Endothelial cell of umbilical vein (primary cell): Measurements from ENCODE around the gene SPOPL. TPM values are rescaled to one million over a fixed set of nuclear protein-coding genes. Genes with fewer than 3 reads are reported as not detected.

Experiments
- BruUV-seq: library from RNA; stranded (reverse); fragments of 400-500 nt; replicated peaks from 2 replicates; lab custom pipeline; 2021; lab: Mats Ljungman, UMichigan
- CTCF ChIA-PET: fragments of 300-600, 350-600 bp; sonication (Branson Sonifier 250); formaldehyde crosslinking; loops from one replicate; lab custom pipeline; 2021; ENCODE audit warnings: antibody characterized with exemption, inconsistent platforms; lab: Charles Lee
- POLR2A ChIA-PET: fragments of 300-600, 350-600 bp; sonication (Branson Sonifier 250); formaldehyde crosslinking; loops from one replicate; lab custom pipeline; 2021; ENCODE audit warnings: antibody characterized with exemption, inconsistent platforms; lab: Charles Lee
- DNase-seq: peaks from one replicate; pipeline ENCODE4 v3.0.0-alpha.2; 2011; ENCODE audit warnings: low read depth, low spot score
- FAIRE-seq: peaks from 2 replicates; lab custom pipeline; 2011; peaks lifted over from hg19 to GRCh38; lab: Jason Lieb, UNC
- H2AFZ ChIP-seq: 2 replicates; pipeline ENCODE4 v1.6.0; 2012; ENCODE audit warnings: low read depth, low read length, control low read depth, inconsistent platforms
- H3K27ac ChIP-seq: 2 replicates; pipeline ENCODE4 v1.5.1; 2011; ENCODE audit warnings: low read depth, mild to moderate bottlenecking, control low read depth, low read length, moderate library complexity; ENCODE audit not compliant: insufficient read depth
- H3K27me3 ChIP-seq, 2 experiments: 2 replicates each; pipeline versions ENCODE4 v1.6.0 to v1.6.1; 2011; ENCODE audit warnings: low read length in 2 of 2, mixed read lengths in 1 of 2; ENCODE audit not compliant: control insufficient read depth in 2 of 2, insufficient read depth in 2 of 2
- H3K36me3 ChIP-seq, 2 experiments: 2 replicates in 1 of 2; 3 replicates in 1 of 2; pipeline ENCODE4 v1.5.1; 2011; ENCODE audit warnings: low read length in 2 of 2, mild to moderate bottlenecking in 1 of 2, moderate library complexity in 1 of 2; ENCODE audit not compliant: control insufficient read depth in 2 of 2, insufficient read depth in 2 of 2; ENCODE audit errors: extremely low read depth in 1 of 2
- H3K4me1 ChIP-seq: 3 replicates; pipeline ENCODE4 v1.5.1; 2011; ENCODE audit warnings: mild to moderate bottlenecking, low read length; ENCODE audit not compliant: control insufficient read depth, insufficient read depth; ENCODE audit errors: extremely low read depth
- H3K4me2 ChIP-seq: 2 replicates; pipeline ENCODE4 v1.6.1; 2011; ENCODE audit warnings: low read length, control low read depth, mixed read lengths; ENCODE audit not compliant: insufficient read depth
- H3K4me3 ChIP-seq, 3 experiments: fragments of 200-600 bp in 1 of 3; sonication (generic), shearing (Covaris generic) in 1 of 3; replicated peaks in 1 of 3; 2 replicates each; pipeline ENCODE4 v1.5.1; 2011 to 2016; ENCODE audit warnings: control low read depth in 3 of 3, low read length in 3 of 3, mild to moderate bottlenecking in 2 of 3, inconsistent platforms in 1 of 3, low read depth in 1 of 3, moderate library complexity in 1 of 3; ENCODE audit not compliant: insufficient read depth in 1 of 3
- H3K79me2 ChIP-seq: 2 replicates; pipeline ENCODE4 v1.6.0; 2012; ENCODE audit warnings: low read length, inconsistent platforms; ENCODE audit not compliant: control insufficient read depth, insufficient read depth
- H3K9ac ChIP-seq: replicated peaks from 2 replicates; pipeline ENCODE3; 2011; ENCODE audit warnings: low read length, control low read depth; ENCODE audit not compliant: insufficient read depth; ENCODE audit errors: extremely low read depth
- H3K9me1 ChIP-seq: replicated peaks from 3 replicates; pipeline ENCODE4 v1.6.0; 2011; ENCODE audit warnings: mild to moderate bottlenecking, low read length; ENCODE audit not compliant: control insufficient read depth, insufficient read depth; ENCODE audit errors: extremely low read depth
- H3K9me3 ChIP-seq: replicated peaks from 2 replicates; pipeline ENCODE4 v1.5.1; 2012; ENCODE audit warnings: low read length, inconsistent platforms; ENCODE audit not compliant: control insufficient read depth, insufficient read depth
- H4K20me1 ChIP-seq: replicated peaks from 2 replicates; pipeline ENCODE3; 2011; ENCODE audit warnings: mild to moderate bottlenecking, low read length; ENCODE audit not compliant: control insufficient read depth, insufficient read depth; ENCODE audit errors: extremely low read depth
- EZH2 ChIP-seq: IDR thresholded peaks from 2 replicates; pipeline ENCODE4 v1.6.1; 2012; ENCODE audit warnings: borderline replicate concordance, low read depth, mild to moderate bottlenecking, moderate library complexity, low read length, inconsistent platforms; ENCODE audit not compliant: severe bottlenecking
- FOS ChIP-seq: IDR thresholded peaks from 2 replicates; pipeline ENCODE4 v1.6.1; 2011; ENCODE audit warnings: mild to moderate bottlenecking, low read length, moderate library complexity, borderline replicate concordance; ENCODE audit not compliant: insufficient read depth
- GATA2 ChIP-seq: IDR thresholded peaks from 2 replicates; pipeline ENCODE4 v1.7.0; 2011; ENCODE audit warnings: low read depth, mild to moderate bottlenecking, moderate library complexity, mixed read lengths, low read length; ENCODE audit not compliant: insufficient read length, insufficient read depth
- JUN ChIP-seq: IDR thresholded peaks from 2 replicates; pipeline ENCODE4 v1.6.1; 2011; ENCODE audit warnings: borderline replicate concordance, low read depth; ENCODE audit not compliant: insufficient read length, insufficient read depth
- MAX ChIP-seq: IDR thresholded peaks from 2 replicates; pipeline ENCODE4 v1.6.1; 2011; ENCODE audit not compliant: insufficient read depth, insufficient read length
- MYC ChIP-seq: IDR thresholded peaks from one replicate; pipeline ENCODE4 v1.6.1; 2011; ENCODE audit warnings: mild to moderate bottlenecking, low read depth, low read length
- POLR2A ChIP-seq: IDR thresholded peaks from 2 replicates; pipeline ENCODE4 v1.6.1; 2012; ENCODE audit warnings: low read depth, mild to moderate bottlenecking, control low read depth, low read length
- POLR2AphosphoS5 ChIP-seq: IDR thresholded peaks from 2 replicates; pipeline ENCODE4 v1.6.1; 2012; ENCODE audit warnings: low read depth, mild to moderate bottlenecking, control low read depth, low read length, moderate library complexity; ENCODE audit not compliant: insufficient read depth
- dilution Hi-C: fragments of 300-500 bp; cut with MboI; formaldehyde crosslinking; loops from one replicate; pipeline ENCODE4 v1.15.0; 2019; ENCODE audit warnings: low sequenced_read_pairs; ENCODE audit not compliant: extremely low pct_ligation_motif_present
- intact Hi-C: fragments of 100-400 bp; cut with micrococcal nuclease; formaldehyde crosslinking; loops from one replicate; pipeline ENCODE4 v1.10.0; 2022
- polyA plus RNA-seq, 4 experiments: library from polyadenylated mRNA; depleted of rRNA in 3 of 4; stranded (reverse) in 3 of 4; unstranded in 1 of 4; fragments of >200 nt; gene quantifications; 2 replicates each; pipeline versions ENCODE4 v1.2.1 to v1.2.3, GENCODE V29; 2011 to 2012; ENCODE audit warnings: missing spikeins in 1 of 4
- total RNA-seq: library from RNA; stranded (reverse); gene quantifications from 2 replicates; pipeline ENCODE4 v1.2.3, GENCODE V29; 2021
- TF ChIP-seq, protein P1 (sequence below), 2 donors: IDR thresholded peaks; 1 replicate in 1 of 2; 2 replicates in 1 of 2; pipeline ENCODE4 v1.5.1; 2011; ENCODE audit warnings: low read length in 2 of 2, mild to moderate bottlenecking in 2 of 2, moderate library complexity in 2 of 2, control low read depth in 1 of 2, inconsistent platforms in 1 of 2, low read depth in 1 of 2; ENCODE audit not compliant: insufficient read depth in 1 of 2; ENCODE audit errors: extremely low read depth in 1 of 2

Gene SPOPL
- total and polyA plus RNA-seq, 2 donors (not counting 3 experiments of a cell fraction or from before 2014, with no cell fraction given) = 3.1 to 17.4 TPM

DNA sequence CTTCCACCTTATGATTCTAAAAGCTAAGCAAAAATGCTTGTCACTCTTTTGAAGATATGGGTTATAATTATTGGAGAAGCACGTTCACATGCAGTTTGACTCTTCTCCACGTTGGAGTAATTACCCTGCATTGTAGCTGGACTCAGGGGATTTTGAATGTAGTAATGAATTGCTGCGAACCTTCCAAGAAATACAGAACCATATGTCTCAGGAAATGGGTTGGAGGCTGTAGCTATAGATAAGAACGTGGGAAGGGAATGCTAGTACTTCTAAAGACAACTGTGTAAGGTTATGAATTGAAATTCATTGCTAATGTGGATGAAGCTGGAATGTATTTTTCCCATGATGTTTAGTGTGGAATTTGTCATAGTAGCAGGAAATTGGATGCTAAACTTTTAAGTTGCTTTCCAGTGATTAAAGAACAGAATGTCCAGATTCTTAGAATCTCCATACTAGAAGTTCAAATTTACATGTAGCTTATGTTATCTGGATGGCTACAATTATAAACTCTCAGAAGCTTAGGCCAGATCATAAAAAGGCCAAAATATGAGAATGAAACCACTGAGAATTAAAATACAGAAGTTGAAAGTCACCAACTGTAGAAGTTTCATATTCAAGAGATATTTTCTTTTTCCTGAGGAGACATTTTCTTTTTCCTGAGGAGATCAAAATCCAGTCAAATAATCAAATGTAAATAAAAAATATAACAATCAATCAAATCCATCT is 27.3 kb upstream of the SPOPL start:
- H3K4me1 ChIP-seq = peaks cover 21% of the 10 kb centered on the region
- H3K27ac ChIP-seq = peak overlapping the region; percentile 72
- no TSS peak for BruUV-seq
- H3K9me3 ChIP-seq = no peaks in the 10 kb centered on the region
- ChIA-PET POLR2A (interaction anchor here (1.4 kb wide), 1 partner anchor 27 kb away, joined by 5 read pairs; no protein-coding TSS in a partner anchor), CTCF (interaction anchor here (0.9 to 1.9 kb wide), 3 partner anchors 16 to 606 kb away, joined by 3 to 10 read pairs (median 5); no protein-coding TSS in a partner anchor)
- no peaks in the 10 kb centered on the region for H3K9me1 ChIP-seq
- FAIRE-seq (peak; percentile 85), DNase-seq (peak; percentile 97)
- H3K27me3 ChIP-seq = no peaks in the 10 kb centered on the region
- H3K79me2 ChIP-seq = no peaks in the 10 kb centered on the region
- peak overlapping the region; percentile 55 for H3K4me2 ChIP-seq
- peak overlapping the region; percentile 51 for H3K9ac ChIP-seq
- H3K36me3 ChIP-seq = no peaks in the 10 kb centered on the region
- no peak overlapping the region for H3K4me3 ChIP-seq
- dilution Hi-C loops (no loop called here), intact Hi-C loops (loop anchor here (1.0 kb wide), 1 partner anchor 27 kb away; the partner anchor contains the start of gene SPOPL)
- no peaks in the 10 kb centered on the region for H4K20me1 ChIP-seq
- peak overlapping the region; percentile 51 for H2AFZ ChIP-seq
- peak; percentile 69 for TF ChIP-seq GATA2
- TF ChIP-seq, protein P1, sequence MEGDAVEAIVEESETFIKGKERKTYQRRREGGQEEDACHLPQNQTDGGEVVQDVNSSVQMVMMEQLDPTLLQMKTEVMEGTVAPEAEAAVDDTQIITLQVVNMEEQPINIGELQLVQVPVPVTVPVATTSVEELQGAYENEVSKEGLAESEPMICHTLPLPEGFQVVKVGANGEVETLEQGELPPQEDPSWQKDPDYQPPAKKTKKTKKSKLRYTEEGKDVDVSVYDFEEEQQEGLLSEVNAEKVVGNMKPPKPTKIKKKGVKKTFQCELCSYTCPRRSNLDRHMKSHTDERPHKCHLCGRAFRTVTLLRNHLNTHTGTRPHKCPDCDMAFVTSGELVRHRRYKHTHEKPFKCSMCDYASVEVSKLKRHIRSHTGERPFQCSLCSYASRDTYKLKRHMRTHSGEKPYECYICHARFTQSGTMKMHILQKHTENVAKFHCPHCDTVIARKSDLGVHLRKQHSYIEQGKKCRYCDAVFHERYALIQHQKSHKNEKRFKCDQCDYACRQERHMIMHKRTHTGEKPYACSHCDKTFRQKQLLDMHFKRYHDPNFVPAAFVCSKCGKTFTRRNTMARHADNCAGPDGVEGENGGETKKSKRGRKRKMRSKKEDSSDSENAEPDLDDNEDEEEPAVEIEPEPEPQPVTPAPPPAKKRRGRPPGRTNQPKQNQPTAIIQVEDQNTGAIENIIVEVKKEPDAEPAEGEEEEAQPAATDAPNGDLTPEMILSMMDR (IDR thresholded peaks at IDR 0.05; ENCODE audit: extremely low read depth in 1 of 2, insufficient read depth in 1 of 2, low read depth in 1 of 2, low read length in 2 of 2) = no peak
- no peak for TF ChIP-seq EZH2
- no peak for TF ChIP-seq JUN
- no peak for TF ChIP-seq FOS
- peak; percentile 27 for TF ChIP-seq POLR2AphosphoS5
- no peak for TF ChIP-seq MAX
- peak; percentile 54 for TF ChIP-seq POLR2A
- TF ChIP-seq MYC = no peak
